GM18868 (cell line): Measurements from ENCODE around the gene CORO2A.

Experiments
- ATAC-seq: cut with Tn5 transposase; IDR thresholded peaks from one replicate; pipeline ENCODE4 v1.9.1; 2021; ENCODE audit warnings: mild to moderate bottlenecking, moderate library complexity; ENCODE audit not compliant: unreplicated experiment

Gene CORO2A

GRCh38 chr9:98219794-98220370 is 27.4 kb upstream of the CORO2A start:
- ATAC-seq: no peak

DNA sequence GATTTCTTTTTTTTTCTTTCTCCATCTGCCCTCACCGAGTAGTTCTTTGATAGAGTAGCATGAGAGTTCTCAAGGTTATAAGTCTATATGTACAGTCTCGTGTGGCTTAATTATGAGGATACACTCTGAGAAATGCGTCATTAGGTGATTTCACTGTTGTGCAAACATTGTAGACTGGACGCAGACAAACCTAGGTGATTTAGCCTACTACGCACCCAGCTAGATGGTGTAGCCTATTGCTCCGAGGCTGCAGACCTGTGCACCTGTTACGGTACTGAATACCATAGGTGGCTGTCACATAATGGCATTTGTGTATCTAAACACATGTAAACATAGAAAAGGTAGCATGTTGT is 26.9 kb upstream of the CORO2A start:
- no peak for ATAC-seq

DNA sequence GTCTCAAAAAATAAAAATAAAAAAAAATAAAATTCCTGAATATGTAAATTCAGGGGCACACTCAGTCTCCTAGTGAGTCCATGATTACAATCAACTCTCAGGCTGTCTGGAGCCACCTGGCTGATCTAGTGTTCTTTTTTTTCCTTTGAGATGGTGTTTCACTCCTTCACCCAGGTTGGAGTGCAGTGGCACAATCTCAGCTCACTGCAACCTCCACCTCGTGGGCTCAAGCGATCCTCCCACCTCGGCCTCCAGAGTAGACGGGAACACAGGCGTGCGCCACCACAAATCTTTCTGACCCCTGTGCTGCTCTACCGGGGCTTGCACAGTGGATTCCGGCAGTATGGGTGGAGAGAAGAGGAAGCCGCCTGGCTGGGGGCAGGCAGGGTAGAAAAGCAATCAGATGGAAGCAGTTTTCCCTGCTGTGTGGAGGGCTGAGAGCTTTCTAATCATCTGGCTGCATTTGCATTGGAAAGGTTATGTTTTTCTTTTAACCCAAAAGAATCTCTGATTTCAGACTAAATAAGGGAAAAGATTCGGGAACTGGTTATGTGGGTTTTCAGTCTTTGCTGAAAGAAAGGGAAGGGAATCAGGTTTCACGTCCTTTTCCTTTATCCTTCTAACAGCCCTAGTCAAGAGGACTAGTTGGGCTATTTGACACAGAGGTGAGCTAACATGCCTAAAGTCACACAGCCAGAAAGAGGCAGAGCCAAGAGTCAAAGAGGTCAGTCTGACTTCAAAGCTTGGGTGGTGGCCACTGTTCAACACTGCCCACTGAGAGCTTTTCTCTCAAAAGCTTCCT is 26.3 kb upstream of the CORO2A start:
- ATAC-seq: no peak

GRCh38 chr9:98217255-98217654 is 24.8 kb upstream of the CORO2A start:
- ATAC-seq: no peak

GRCh38 chr9:98216391-98216790 is 24.0 kb upstream of the CORO2A start:
- ATAC-seq: no peak

GRCh38 chr9:98215821-98216220 is 23.4 kb upstream of the CORO2A start:
- ATAC-seq: no peak

DNA sequence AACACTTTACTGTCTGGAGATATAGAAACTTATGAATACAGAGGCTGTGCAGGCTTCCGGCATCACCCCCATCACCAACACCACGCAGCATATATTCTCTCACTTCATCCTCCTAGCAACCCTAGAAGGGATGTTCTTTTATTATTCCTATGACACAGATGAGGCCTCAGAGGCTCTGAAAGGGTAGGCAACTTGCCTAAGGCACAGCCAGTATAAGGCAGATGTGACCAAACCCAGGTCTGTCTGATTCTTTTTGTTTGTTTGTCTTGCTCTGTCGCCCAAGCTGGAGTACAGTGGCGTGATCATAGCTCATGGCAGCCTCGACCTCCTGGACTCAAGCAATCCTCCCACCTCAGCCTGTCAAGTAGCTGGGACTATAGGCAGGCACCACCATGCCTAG is 22.8 kb upstream of the CORO2A start:
- no peak for ATAC-seq

DNA sequence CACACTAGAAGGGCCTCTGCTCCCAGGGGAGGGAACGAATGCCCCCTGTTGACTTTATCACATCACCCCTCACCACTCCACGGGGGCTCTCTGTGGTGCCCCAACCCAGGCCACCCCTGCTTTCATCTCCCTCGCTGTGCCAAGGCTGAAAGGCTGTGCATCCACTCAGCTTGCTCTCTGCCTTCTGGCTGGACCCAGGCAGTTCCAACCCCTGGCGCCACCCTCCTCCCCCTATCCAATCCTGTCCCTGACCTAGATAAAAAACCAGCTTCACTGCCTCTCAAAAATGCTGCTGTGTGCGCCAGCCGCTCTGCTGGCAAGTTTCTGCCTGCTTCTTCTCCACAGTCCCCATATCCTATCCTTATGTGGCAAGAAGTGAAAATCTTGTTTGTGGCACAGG is 22.4 kb upstream of the CORO2A start:
- ATAC-seq: no peak

GRCh38 chr9:98211260-98211659 is 18.8 kb upstream of the CORO2A start:
- ATAC-seq: no peak

DNA sequence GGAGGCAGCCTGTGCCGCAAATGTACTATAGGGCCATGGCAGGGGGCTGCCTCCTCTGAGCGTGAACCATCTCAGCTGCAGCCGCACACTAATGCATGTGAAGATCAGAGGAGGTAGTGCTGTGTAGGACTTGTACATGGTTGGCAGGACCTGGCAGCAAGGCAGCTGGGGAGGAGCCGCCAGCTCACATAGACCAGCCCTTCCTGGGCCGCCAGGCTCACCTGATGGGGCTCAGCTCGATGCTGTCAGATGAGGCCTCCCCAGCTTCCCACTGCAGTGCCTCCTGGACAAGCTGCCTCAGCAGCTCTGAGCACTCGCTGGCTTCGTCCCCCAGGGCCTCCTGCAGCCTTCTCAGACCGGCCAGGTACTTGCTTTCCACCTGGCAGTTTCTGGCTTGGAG is 18.0 kb upstream of the CORO2A start:
- ATAC-seq: no peak

DNA sequence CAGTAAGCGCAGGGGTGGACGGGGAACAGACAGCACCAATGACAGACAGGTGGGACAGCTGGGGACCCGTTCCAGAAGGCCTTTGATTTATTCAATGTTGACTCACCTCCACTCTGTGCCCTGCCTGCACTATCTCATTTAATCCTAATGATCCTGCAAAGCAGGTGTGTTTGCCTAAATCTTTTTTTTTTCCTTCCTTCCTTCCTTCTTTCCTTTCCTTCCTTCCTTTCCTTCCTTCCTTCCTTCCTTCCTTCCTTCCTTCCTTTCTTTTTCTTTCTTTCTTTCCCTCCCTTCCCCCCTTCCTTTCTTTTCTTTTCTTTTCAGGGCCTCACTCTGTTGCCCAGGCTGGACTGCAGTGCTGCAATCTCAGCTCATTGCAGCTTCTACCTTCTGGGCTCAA is 17.1 kb upstream of the CORO2A start:
- no peak for ATAC-seq

- ATAC-seq: no peak
These were observed 16.2 kb upstream of the CORO2A start for GRCh38 chr9:98208635-98209034.

DNA sequence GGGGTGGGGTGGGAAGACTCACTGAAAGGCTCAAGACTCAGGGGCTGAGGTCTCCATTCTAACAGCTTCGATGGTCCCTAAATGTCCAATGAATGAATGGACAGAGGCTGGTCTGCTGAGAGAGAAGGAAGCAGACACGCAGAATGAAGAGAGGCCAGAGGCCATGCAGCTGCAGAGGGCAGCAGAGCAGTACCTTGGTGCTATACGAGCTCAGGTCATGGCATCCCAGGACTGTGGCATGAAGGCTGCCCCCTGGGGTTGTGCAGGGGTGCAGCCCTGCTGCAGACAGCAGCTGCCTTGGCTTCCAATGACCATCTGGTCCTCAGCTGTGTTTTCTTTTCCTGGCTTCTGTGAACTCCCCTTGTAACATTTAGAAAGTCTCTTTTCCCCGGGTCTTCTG is 15.2 kb upstream of the CORO2A start:
- ATAC-seq: no peak

GRCh38 chr9:98206754-98207153 is 14.3 kb upstream of the CORO2A start:
- ATAC-seq: no peak

GRCh38 chr9:98204692-98205091 is 12.3 kb upstream of the CORO2A start:
- ATAC-seq: no peak

GRCh38 chr9:98203153-98203552 is 10.7 kb upstream of the CORO2A start:
- no peak for ATAC-seq

GRCh38 chr9:98202252-98202651 is 9.8 kb upstream of the CORO2A start:
- no peak for ATAC-seq

- no peak for ATAC-seq
These were observed 9.3 kb upstream of the CORO2A start for GRCh38 chr9:98201749-98202148.

- peak; percentile 70 for ATAC-seq
These were observed 8.7 kb upstream of the CORO2A start for GRCh38 chr9:98201102-98201501.

- no peak for ATAC-seq
These were observed 7.1 kb upstream of the CORO2A start for GRCh38 chr9:98199388-98200033.

DNA sequence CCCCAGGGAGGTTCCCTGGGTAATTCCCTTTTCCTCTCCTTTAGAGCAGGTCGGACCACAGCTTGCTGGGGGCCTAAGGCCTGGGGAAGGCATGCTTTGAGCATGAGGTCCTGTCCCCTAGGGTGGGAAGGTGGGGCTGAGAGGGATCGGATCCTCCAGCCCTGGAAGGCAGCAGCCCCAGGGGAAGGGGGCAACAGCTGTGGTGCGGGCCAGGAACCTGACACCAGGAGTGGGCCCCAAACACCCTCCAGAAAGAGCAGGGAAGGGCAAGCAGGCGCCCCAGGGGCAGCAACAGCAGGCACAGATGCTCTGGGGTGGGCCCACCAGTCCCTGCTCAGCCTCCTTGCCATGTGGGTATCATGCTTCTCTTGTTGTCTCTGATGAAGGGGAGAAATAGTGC is 3.2 kb upstream of the CORO2A start:
- ATAC-seq: no peak

- no peak for ATAC-seq
These were observed 1.0 kb upstream of the CORO2A start for GRCh38 chr9:98193336-98193944.
